Activated effector memory CD4-positive, alpha-beta T cell treated with Interleukin-2 at 50 U/mL for 16 hours (primary cell): ENCODE data around the gene TENM3.

Experiments used
- DNase-seq: peaks from one replicate; pipeline ENCODE4 v3.0.0-alpha.2; 2020

The TENM3 gene

DNA sequence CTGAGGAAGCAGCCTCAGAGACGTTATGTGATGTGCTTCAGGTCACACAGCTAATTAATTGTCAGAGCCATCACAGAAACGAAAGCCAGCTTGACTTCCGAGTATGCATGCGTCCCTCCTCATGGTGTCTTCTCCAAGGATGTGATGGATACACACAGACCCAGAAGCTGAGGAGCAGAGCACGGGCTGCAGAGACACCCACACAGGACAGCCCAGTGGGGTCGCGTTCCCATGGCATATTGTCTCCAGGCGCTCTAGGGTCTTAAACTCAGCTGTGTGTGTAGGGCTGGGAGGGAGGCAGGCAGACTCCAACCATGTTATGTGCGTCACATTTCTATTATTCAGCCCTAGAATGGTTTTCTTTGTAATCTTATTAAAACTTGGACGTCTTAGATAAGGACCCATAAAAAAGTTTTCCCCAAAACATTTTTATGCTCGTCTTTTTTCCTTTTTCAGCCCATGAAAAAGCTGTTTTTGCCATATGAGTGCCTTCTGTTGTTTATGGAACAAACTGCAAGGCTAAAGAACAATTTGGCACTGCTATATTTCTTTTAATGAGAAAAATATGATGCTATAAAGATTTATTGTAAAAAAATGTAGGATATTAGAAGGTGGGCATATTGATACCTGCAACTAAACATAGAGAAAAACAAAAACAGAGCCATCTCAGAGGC is 48.5 kb downstream of the TENM3 start:
- DNase-seq = no peak

DNA sequence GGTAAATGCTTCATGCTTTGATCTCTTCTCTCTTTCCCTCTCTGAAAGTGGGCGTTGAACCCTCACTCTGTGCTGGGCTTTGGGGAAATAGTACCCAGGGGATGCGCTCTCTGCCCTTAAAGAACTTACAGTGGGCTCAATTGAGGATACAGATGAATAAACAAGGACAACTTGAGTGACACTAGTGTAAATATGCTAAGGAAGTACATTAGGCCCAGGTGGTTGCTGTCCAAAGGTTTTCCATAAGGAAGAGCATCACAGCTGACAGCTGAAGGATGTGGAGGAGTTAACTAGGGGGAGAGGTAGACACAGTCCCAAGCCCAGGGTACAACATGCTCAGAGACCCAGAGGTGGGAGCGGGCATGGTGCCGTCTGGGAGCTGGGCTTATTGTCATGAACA is 49.4 kb downstream of the TENM3 start:
- no peak for DNase-seq

DNA sequence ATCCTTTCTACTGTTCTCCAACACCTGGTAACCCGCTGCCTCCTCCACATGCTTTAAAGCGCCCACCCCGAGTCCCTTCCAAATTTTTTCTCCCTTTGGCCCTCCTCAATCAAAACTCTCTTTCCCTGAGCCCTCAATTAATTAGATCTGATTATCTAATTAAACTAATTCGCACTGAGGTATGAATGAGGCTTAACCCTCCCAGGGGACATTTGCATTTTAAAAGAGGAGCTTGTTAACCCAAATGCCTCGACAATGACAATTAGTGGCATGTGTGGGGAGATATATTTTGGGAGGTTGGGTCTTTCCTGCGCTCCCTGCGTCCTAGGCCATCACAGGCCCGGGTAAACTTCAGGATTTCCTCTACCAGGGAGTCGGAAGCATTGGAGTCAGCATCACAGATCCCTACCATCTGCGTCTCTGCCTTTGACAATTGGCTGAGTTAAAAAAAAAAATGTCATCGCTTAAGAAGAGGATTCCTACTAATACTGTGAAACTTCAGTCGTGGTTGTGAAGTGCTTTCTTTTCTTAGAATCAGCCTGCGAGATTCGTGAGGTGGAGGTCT is 50.6 kb downstream of the TENM3 start:
- no peak for DNase-seq

DNA sequence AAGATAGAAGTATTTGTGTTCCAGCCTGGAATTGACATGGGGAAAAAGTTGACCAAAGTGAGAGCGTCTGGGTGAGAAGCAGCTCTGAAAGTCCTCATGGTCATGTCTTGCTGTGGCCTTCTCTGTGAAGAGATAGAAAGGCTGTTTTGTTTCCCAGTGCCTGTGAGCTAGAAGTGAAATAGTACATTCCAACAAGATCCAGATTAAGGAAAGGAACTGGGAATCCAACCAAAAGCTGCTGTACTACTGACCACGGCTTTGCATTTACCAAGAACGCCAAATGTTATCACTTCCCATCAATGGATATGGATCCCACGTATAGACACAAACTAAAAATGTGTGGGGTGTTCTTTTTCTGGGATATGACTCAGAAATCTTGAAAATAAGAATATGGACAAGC is 51.2 kb downstream of the TENM3 start:
- no peak for DNase-seq

DNA sequence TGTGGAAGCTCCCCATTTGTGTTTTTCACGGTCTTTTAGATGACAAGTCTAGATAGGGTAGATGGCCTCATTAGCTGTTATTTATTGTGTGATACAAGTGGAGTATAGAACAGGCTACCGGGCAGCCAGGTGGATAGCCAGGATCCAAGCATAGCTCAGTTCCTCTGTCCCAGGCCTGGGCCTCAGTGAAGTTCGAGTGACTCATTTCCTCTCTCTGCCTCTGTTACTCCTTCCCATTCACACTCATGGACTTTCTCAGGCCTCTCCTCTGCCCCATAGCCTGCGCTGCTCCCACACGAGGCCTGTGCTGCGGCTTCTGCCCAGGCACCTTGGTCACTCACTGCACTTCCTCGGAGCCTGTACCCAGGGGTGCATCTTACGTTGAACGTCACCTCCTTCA is 54.5 kb downstream of the TENM3 start:
- no peak for DNase-seq

DNA sequence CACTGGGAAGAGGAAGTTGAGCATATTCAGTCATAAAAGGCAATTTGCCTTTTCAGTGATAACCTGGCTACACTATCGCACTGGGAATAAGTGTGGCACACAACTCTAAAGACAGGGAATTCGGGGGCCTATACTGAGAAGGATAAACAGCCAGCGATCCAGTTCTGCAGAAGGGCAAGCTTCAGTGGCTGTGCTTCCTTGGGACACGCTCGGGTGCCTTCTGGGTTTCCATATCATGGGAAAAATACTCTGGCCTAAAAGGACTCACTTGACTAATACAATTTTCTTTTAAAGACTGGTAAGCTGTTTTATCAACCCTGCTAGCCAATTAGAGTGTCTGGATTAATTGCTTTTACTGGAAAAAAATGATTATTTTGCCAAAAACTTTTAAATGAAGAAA is 58.5 kb downstream of the TENM3 start:
- DNase-seq = no peak

DNA sequence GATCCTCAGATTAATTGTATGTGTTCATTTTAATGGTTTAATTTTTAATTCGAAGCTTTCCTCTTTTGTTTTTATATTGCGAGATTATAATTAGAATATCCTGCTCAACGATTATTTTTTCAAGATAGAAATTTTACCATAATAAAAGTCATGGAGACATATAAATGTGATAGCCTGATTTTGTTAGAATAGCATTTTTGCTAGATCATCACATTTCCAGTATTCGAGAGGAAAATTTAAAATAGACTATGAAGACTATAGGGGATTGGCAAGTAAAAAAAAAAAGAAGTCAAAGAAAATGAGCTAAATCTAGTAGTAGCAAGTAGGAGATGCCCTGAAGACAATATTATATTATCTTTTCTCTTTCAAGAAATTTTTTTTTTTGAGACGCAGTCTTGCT is 60.6 kb downstream of the TENM3 start:
- no peak for DNase-seq

DNA sequence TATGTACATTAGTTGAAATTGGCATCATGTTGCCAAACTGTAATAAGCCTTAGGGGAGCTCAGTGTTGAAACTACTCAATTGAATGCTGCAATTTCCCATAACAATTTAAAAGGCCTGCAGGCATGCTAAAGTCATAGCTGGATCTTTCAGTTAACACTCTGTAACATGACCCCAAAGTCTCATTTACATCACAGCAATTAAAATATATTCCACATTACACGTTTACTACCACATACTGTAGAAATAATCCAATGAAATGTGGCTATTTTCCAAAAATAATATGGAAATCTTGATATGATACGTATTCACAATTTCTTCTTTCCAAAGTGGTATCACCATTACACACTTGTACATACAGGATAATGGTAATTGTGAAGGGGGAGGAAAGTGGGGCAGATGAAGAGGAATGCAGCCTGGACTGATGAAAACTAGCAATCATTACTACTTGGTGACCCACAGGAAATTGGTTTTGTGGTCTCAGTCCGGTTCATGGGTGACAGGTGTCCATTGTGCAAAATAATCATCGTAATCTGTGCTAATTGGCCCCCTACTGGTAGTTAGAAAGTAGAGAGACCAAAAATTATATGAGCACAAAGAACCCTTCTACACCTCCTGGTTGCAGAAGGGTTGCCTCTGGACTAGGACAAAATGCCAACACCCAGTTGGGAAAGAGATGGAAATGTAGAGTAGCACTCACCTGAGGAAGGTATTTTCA is 63.7 kb downstream of the TENM3 start:
- no peak for DNase-seq

DNA sequence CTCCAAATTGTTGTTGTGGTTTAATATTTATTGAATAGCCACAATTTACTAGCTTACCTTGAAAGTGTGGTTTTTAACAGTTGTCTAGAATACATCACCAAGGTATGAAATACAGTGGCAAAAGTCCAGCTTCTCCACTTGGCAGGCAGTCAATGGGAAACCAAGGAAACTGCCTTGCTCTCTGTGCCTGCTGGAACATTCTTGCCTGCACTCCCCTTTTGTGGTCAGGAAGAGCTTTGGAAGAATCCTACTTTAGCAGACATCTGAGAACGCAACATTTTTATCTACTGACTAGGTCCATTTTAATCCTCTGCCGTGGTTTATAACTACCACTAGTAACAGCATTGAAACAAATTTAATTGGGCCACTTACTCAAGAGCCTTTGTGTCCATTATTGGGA is 64.5 kb downstream of the TENM3 start:
- DNase-seq = no peak

DNA sequence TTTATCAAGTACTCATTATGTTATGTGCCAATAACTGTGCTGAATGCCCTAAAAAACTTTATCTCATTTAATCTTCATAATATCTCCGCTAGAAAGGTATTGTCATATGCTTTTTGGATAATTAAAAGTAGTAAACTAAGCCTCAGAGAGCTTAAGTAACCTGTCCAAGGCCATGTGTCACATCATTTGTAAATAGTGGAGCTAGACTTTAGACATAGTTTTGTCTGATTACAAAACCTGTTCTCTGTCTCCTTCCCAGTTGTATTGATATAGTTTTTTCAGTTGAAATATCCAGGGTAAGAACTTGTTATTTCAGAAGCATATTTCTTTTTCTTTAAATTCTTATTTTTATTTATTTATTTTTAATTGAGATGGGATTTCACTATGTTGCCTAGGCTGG is 66.7 kb downstream of the TENM3 start:
- DNase-seq = no peak

DNA sequence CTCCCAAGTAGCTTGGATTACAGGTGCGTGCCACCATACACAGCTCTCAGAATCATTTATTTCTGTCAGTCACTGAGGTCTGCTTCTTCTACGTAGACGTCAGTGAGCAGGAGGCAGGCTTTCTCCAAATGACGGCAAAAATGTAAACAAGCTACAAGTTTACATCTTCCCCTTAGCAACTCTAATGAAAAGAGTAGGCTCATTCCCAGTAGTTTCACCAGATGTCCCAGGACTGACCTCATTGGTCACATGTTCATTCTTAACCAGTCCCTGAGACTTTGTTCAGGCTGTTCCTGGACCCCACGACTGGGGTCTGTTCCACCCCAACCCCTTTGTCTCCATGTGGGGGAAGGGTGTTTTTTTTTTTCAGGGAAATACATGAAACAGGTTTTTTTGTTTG is 67.1 kb downstream of the TENM3 start:
- DNase-seq = no peak

DNA sequence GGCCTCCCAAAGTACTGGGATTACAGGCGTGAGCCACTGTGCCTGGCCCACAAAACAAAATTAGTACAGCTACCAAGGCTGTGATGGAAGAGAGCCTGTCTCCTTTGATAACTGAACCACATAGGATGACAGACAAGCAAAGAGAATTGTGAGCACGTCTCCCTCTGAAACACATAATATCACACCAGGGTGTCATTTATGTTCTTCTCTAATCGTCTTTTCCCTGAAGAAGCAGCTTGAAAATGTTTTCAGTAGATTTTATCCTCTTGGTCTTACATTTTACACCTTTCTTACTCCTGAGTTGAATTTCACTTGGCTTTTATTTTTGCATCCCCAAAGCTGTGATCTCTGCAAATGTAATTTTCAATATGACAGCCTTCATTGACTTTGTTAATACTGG is 67.8 kb downstream of the TENM3 start:
- DNase-seq = no peak

DNA sequence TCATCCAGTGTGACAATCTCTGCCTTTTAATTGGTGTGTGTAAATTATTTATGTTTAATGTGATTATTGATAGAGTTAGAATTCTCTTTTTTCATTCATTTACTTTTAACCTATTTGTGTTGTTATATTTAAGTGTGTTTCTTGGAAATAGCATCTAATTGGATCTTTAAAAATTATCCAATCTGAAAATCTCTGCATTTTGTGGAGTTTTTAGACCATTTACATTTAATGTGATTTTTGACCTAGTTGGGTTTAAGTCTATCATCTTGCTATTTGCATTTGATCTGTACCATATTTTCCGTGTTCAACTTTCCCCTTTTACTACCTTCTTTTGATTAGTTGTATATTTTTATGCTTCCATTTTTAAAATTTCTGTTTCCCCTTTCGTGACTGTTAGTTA is 71.3 kb downstream of the TENM3 start:
- DNase-seq = no peak

DNA sequence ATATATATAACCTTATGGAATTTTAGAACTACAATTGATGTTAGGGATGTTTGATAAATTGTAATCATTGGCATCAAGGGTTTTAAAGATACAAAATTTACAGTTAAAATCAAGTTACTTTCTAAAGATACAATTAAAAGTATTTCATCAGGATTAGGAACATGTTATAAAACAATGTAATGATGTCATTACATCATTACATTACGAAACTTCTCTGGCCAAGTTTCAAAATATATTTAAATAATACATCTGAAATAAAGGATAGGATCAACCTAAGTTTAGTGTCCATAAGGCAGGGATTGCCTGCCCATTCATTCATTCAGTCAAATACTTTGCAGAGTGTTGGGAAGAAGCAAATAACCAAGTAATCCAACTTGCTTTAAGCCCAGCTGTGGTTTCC is 75.1 kb downstream of the TENM3 start:
- no peak for DNase-seq

DNA sequence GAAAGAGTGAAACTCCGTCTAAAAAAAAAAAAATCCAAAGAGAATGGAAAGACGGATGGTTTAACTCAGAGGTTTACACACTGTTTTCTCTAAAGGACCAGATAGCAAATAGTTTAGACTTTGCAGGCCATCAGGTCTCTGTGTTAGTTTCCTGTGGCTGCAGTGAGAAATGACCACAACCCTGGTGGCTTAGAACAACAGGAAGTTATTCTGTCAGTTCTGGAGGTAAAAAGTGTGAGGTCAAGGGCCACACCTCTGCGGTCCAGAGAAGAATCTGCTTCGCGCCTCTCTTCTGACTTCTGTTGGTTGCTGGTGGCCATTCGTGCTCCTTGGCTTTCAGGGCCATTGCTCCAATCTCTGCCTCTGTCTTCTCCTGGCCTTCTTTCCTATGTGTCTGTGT is 76.9 kb downstream of the TENM3 start:
- no peak for DNase-seq

DNA sequence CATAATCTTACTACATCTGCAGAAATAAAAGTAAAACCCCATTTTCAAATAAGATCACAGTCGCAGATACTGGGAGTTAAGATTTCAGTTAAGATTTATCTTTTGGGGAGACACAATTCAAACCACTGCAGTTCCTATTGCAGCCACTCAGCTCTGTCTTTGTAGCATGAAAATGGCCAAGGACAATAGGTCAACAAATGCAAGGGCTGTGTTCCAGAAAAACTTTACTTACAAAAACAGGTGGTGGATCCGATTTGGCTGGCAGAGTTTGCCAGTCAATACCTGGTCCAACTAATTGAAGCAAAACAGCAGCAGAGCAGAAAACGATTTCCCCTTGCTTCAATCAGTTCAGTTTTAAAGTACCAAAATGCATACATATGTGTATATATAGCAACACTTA is 77.4 kb downstream of the TENM3 start:
- no peak for DNase-seq

DNA sequence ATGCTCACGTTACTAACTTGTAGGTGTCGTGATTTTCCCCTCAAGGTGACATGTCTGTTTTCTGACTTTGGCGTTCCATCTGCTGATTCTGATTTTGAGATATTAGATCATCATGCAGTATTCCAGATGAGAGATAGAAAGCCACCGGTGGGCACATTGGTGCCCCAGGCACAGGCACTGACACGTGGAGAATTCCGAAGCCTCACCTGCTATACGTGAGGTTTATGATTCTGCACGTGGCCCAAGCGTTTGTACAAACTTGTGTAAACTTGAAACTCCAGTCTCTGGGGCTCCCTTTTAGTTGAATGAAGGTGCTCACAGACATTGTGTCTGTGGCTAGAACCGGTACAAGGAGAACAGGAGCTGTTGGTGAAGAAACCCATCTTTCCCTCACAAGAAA is 81.1 kb downstream of the TENM3 start:
- DNase-seq = no peak

DNA sequence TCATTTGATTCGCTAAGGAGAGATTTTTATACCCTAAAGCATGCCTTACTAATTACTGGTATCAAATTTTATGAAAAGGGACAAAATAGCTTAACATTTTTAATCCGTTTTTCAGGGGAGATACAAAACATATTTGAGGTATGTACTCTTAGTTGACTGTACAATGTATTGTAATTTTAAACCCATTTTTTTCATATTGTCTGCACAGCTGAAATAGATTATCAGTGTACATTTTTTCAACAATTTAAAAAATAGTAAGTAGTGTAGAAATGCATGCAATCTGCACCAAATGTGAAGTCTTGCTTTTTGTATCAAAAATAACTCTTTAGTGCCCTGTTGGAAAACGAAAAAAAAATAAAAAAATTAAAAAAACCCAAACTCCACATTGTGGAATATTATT is 82.2 kb downstream of the TENM3 start:
- no peak for DNase-seq

DNA sequence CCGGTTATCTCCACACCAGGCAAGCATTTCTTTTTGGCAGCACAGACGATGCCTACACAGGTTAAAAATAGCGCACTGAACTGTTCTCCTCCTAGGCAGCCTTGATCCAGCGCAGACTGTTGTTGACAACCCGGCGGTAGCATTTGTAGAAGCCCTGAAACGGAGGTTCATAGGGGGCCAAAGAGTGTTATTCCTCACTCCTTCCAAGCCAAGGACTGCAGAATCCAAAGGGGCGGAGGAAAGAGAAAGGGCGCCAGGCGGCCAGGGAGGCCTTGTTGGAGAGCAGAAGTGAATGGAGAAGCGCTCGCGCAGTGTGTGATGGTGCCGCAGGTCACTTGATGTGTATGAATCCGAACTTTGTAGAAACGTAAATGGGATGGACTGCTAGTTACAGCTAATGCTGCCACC is 82.7 kb downstream of the TENM3 start:
- no peak for DNase-seq

DNA sequence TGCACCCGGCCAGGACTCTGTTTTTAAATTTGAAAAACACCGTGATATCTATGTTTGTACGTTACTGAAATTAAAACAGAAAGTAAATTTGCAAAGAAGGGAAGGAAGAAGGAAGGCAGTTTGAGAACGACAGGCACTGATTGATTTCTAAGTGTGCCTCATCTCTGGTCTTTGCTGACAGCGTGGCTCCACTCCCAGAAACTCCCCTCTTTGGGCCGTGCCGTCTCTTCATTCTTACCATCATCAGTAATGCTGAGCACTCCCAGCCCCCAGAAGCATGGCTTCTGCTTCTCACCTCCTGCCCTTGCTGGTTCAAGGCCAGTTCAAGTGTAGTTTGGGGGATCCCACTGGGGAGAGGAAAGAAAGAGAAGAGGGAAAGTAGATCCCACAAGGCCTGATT is 85.3 kb downstream of the TENM3 start:
- DNase-seq = no peak

DNA sequence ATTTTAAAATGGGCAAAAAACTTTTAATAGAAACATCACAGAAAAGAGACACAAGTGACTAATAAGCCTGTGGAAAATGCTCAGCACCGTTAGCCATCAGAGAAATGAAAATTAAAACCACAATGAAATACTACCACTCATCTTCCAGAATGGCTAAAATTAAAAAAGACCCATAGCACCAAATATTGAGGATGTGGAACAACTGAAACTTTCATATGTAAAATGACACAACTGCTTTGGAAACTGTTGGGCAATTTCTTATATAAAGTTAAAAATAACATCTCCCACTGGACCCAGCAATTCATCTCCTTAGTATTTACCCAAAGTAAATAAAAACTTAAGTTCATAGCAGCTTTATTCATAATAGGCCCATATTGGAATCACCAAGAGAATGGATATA is 94.2 kb downstream of the TENM3 start:
- DNase-seq = no peak

DNA sequence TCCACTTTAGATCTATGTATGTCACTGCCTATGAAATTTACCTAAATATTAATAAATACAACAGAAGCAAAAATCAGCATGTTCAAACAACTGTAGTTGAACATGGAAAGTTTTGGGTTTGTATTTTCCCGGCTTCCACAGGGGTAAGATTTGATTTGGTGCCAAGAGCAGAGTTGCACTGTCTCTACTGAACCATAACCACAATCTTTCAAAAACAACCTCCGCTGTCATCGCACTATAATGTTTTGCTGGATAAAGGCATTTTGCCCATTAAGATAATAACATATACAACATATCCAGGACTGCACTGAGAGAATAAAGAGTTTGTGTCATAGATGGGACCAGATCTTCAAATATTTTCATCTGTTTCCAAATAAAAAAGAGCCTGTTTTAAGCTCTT is 94.9 kb downstream of the TENM3 start:
- DNase-seq = no peak

DNA sequence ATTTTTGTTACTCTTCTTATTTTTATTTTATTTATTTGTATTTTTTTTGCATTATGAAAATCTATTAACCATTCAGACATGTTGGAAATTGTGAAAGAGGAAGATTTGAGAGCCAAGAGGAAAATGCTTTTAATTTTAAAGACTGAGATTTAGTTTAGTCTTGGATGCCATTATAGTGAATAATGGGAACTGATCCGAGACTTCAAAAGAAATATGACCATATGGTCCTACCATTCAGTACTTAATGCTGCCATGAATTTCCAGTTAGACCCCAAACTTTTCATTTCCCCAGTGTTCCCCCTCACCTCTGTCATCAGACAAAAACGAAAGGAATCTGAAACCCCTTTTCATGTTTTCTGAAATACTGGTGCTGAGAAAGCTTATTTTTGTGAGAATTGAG is 95.5 kb downstream of the TENM3 start:
- DNase-seq = no peak

DNA sequence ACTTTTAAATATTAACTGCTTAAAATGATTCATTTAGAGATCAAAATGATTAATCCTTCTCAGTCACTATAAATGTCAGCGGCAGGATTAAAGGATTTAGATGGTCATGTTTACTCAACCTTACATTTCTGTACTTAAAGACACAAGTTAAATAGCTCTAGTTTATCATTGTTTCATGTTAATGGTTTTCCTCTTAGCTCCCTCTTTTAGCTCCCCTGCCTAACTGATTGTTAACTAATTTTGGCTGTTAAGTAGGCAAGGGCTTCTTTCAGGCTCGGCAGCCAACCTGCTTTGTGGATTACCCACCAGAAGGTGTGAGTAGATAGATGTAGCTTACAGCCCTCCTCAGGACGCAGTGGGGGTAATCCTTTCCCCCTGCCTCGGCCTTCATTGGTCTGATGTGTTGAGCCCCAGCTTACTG is 96.0 kb downstream of the TENM3 start:
- no peak for DNase-seq

DNA sequence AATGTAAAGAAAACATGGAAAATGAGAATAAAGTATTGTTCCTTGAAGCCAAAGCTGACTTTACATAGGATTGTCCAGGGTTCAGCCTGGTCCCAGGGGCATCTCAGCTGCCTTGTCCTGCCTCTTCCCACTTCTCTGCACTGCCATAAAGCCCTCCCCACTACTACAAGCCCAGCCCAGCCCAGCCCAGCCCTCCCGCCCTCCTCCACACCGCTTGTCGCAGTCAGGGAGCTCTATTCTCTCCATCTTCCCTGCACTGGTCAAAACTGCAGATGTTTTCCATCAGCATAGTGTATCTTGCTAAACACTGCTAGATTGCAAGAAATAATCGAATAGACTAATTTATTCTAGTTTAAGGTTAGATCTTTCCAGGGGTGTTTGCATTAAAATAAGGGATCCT is 100.3 kb downstream of the TENM3 start:
- DNase-seq = no peak
